ENCODE results near the gene ICAM3. TPM values are rescaled to one million over a fixed set of nuclear protein-coding genes. Genes with fewer than 3 reads are reported as not detected.
"Not testable (repeated sequence)": the region's sequence is repeated elsewhere in the genome, so short reads cannot be mapped to it uniquely, and the experiment has no call there.

ICAM3 gene
- total RNA-seq, 1 experiment from 2014 or later: 28.3 TPM

- no peak overlapping the region for H2BK12ac ChIP-seq (ENCODE audit: insufficient read length, low read depth, low read length)
- H3K27me3 ChIP-seq (ENCODE audit: insufficient read depth, low read length): no peaks in the 10 kb centered on the region
- no peaks in the 10 kb centered on the region for H4K20me1 ChIP-seq (ENCODE audit: control insufficient read depth, insufficient read depth, insufficient read length)
- H4K91ac ChIP-seq (ENCODE audit: insufficient read length, low read depth, low read length): no peak overlapping the region
- no peaks in the 10 kb centered on the region for H3K9me3 ChIP-seq (ENCODE audit: control insufficient read depth, low read depth, low read length)
- H3K79me2 ChIP-seq (ENCODE audit: insufficient read depth, low read length): no peaks in the 10 kb centered on the region
- no peak overlapping the region for H3K14ac ChIP-seq (ENCODE audit: insufficient read depth, low read length)
- Mint-ChIP-seq H3K27ac (no peak overlapping the region), H3K27me3 (ENCODE audit: low read depth) (no peaks in the 10 kb centered on the region), H3K36me3 (ENCODE audit: insufficient read depth in 1 of 3, low read depth in 3 of 3) (peaks cover 7 to 23% (median 21%) of the 10 kb centered on the region in 3 experiments; a peak in 6 of 7 replicates), H3K4me3 (no peak overlapping the region; a peak in 1 of 5 replicates), H3K9me3 (no peaks in the 10 kb centered on the region; a peak in 1 of 5 replicates), H3K4me1 (peaks cover 10 to 11% of the 10 kb centered on the region in 2 experiments)
- TF ChIP-seq CTCF (conservative IDR thresholded peaks at IDR 0.05): no peak
- H3K56ac ChIP-seq (ENCODE audit: insufficient read length, low read depth, low read length): no peak overlapping the region
- no peak overlapping the region for H4K5ac ChIP-seq (ENCODE audit: insufficient read length, low read depth, low read length)
- peaks cover 4% of the 10 kb centered on the region for H3K23me2 ChIP-seq (ENCODE audit: insufficient read length, low read depth, low read length, poor library complexity, severe bottlenecking)
- H3K9ac ChIP-seq (ENCODE audit: extremely low read depth, insufficient read length, low read length): no peak overlapping the region
- H2AK5ac ChIP-seq (ENCODE audit: insufficient read length, low read length): no peak overlapping the region
- H3K23ac ChIP-seq (ENCODE audit: insufficient read length, low read depth, low read length): no peak overlapping the region
- H2BK5ac ChIP-seq (ENCODE audit: insufficient read length, low read length): no peak overlapping the region
- H2BK120ac ChIP-seq (ENCODE audit: low read depth, low read length, poor library complexity, severe bottlenecking): no peak overlapping the region
- H3K18ac ChIP-seq (ENCODE audit: insufficient read length, low read depth, low read length): no peak overlapping the region
- H4K8ac ChIP-seq (replicated peaks; ENCODE audit: insufficient read length, low read depth, low read length): no peak overlapping the region
- H3T11ph ChIP-seq (ENCODE audit: low read length): no peak overlapping the region
- H2AFZ ChIP-seq (ENCODE audit: low read length): no peak overlapping the region
- DNase-seq: no peak
- H3K4me1 ChIP-seq (ENCODE audit: insufficient read depth, low read length): no peaks in the 10 kb centered on the region
- WGBS (ENCODE audit: extremely low coverage, insufficient read length, low lambda C conversion rate): no CpG with 5 or more reads among the region's 8 CpGs
- no peak overlapping the region for H2BK20ac ChIP-seq (ENCODE audit: low read depth, low read length, poor library complexity, severe bottlenecking)
- no peak overlapping the region for H2BK15ac ChIP-seq (ENCODE audit: low read depth, low read length)
- no peak overlapping the region for H3K4ac ChIP-seq (ENCODE audit: low read depth, low read length)
- no peaks in the 10 kb centered on the region for H3K79me1 ChIP-seq (ENCODE audit: insufficient read depth, low read depth, low read length, poor library complexity, severe bottlenecking)
- H3K4me2 ChIP-seq (ENCODE audit: insufficient read depth, insufficient read length, low read length): no peak overlapping the region
- no peak overlapping the region for H3K27ac ChIP-seq (ENCODE audit: insufficient read length, low read depth, low read length)
Measured at GRCh38 chr19:10378124-10378523, 38.7 kb upstream of the ICAM3 start.

- not testable (repeated sequence) for H3K23me2 ChIP-seq (ENCODE audit: insufficient read length, low read depth, low read length, poor library complexity, severe bottlenecking); H3K79me2 ChIP-seq (ENCODE audit: insufficient read depth, low read length); H3K79me1 ChIP-seq (ENCODE audit: insufficient read depth, low read depth, low read length, poor library complexity, severe bottlenecking); H3K4me1 ChIP-seq (ENCODE audit: insufficient read depth, low read length); H2BK12ac ChIP-seq (ENCODE audit: insufficient read length, low read depth, low read length); H2BK20ac ChIP-seq (ENCODE audit: low read depth, low read length, poor library complexity, severe bottlenecking); H3K27me3 ChIP-seq (ENCODE audit: insufficient read depth, low read length); H3K4me2 ChIP-seq (ENCODE audit: insufficient read depth, insufficient read length, low read length); H2AK5ac ChIP-seq (ENCODE audit: insufficient read length, low read length); H2BK15ac ChIP-seq (ENCODE audit: low read depth, low read length); H3K9ac ChIP-seq (ENCODE audit: extremely low read depth, insufficient read length, low read length); H2BK5ac ChIP-seq (ENCODE audit: insufficient read length, low read length); H2AFZ ChIP-seq (ENCODE audit: low read length); H4K91ac ChIP-seq (ENCODE audit: insufficient read length, low read depth, low read length); H3K14ac ChIP-seq (ENCODE audit: insufficient read depth, low read length); DNase-seq; H3K4ac ChIP-seq (ENCODE audit: low read depth, low read length); H3K9me3 ChIP-seq (ENCODE audit: control insufficient read depth, low read depth, low read length); H4K8ac ChIP-seq (replicated peaks; ENCODE audit: insufficient read length, low read depth, low read length); H4K5ac ChIP-seq (ENCODE audit: insufficient read length, low read depth, low read length); H2BK120ac ChIP-seq (ENCODE audit: low read depth, low read length, poor library complexity, severe bottlenecking); H4K20me1 ChIP-seq (ENCODE audit: control insufficient read depth, insufficient read depth, insufficient read length); H3K56ac ChIP-seq (ENCODE audit: insufficient read length, low read depth, low read length); H3K18ac ChIP-seq (ENCODE audit: insufficient read length, low read depth, low read length); H3K9me3 Mint-ChIP-seq; H3K4me3 Mint-ChIP-seq; H3K23ac ChIP-seq (ENCODE audit: insufficient read length, low read depth, low read length); H3K27ac ChIP-seq (ENCODE audit: insufficient read length, low read depth, low read length); H3T11ph ChIP-seq (ENCODE audit: low read length); H3K27me3 Mint-ChIP-seq (ENCODE audit: low read depth); H3K27ac Mint-ChIP-seq
- peaks cover 7 to 23% (median 21%) of the 10 kb centered on the region in 3 experiments; a peak in 6 of 7 replicates for H3K36me3 Mint-ChIP-seq (ENCODE audit: insufficient read depth in 1 of 3, low read depth in 3 of 3)
- no CpG with 5 or more reads among the region's 2 CpGs for WGBS (ENCODE audit: extremely low coverage, insufficient read length, low lambda C conversion rate)
- H3K4me1 Mint-ChIP-seq: peaks cover 10 to 11% of the 10 kb centered on the region in 2 experiments
Measured at GRCh38 chr19:10377140-10377640, 37.8 kb upstream of the ICAM3 start.

All from H9 (cell line).